Smooth muscle cell of the brain vasculature (primary cell): ENCODE measurements around the gene DDX56.
"Not testable (repeated sequence)": the region's sequence is repeated elsewhere in the genome, so short reads cannot be mapped to it uniquely, and the experiment has no call there.

Experiments used
- DNase-seq: peaks from one replicate; pipeline ENCODE4 v3.0.0-alpha.2; 2012; ENCODE audit warnings: low read depth, low spot score

DDX56 gene

GRCh38 chr7:44562622-44562962 lies 11.1 kb downstream of the DDX56 start:
- not testable (repeated sequence) for DNase-seq

- no peak for DNase-seq
Observed at GRCh38 chr7:44561962-44562621, 11.6 kb downstream of the DDX56 start.

- no peak for DNase-seq
Observed at GRCh38 chr7:44561481-44561880, 12.2 kb downstream of the DDX56 start.

GRCh38 chr7:44559485-44559884 lies 14.2 kb downstream of the DDX56 start:
- no peak for DNase-seq

- DNase-seq = no peak
Observed at GRCh38 chr7:44557485-44557884, 16.2 kb downstream of the DDX56 start.

GRCh38 chr7:44555350-44555749 lies 18.4 kb downstream of the DDX56 start:
- DNase-seq = no peak

- DNase-seq = not testable (repeated sequence)
Observed at GRCh38 chr7:44552473-44553005, 21.2 kb downstream of the DDX56 start.

- no peak for DNase-seq
Observed at GRCh38 chr7:44549457-44549856, 24.3 kb downstream of the DDX56 start.

- DNase-seq = no peak
Observed at GRCh38 chr7:44548893-44549292, 24.8 kb downstream of the DDX56 start.

- DNase-seq = peak; percentile 39
Observed at GRCh38 chr7:44547536-44548231, 26.0 kb downstream of the DDX56 start.

GRCh38 chr7:44541876-44542610 lies 31.7 kb downstream of the DDX56 start:
- DNase-seq = no peak

GRCh38 chr7:44541028-44541869 lies 32.5 kb downstream of the DDX56 start, which contains the start of gene NPC1L1:
Gene NPC1L1 (minus strand): TSS chr7:44541330. CDS start chr7:44541259, 71 bp downstream.
- no peak for DNase-seq

GRCh38 chr7:44540592-44541027 lies 33.1 kb downstream of the DDX56 start:
- DNase-seq = no peak

GRCh38 chr7:44539669-44540506 lies 33.8 kb downstream of the DDX56 start:
- no peak for DNase-seq

GRCh38 chr7:44538798-44539668 lies 34.7 kb downstream of the DDX56 start:
- no peak for DNase-seq

- DNase-seq = no peak
Observed at GRCh38 chr7:44538093-44538797, 35.5 kb downstream of the DDX56 start.

GRCh38 chr7:44537442-44537841 lies 36.3 kb downstream of the DDX56 start:
- DNase-seq = no peak

- DNase-seq = no peak
Observed at GRCh38 chr7:44536090-44536489, 37.6 kb downstream of the DDX56 start.
